Stimulated activated CD8-positive, alpha-beta memory T cell treated with anti-CD3 and anti-CD28 coated beads, Interleukin-7, amount 100 ng/mL, for 1 hour (primary cell): ENCODE data around the gene OPCML.
A peak's percentile ranks its signal among the peaks of the same experiment; 100 is the strongest.

Experiments used
- DNase-seq, 2 donors: peaks; one replicate each; pipeline ENCODE4 v3.0.0-alpha.2; 2020; ENCODE audit warnings: low read depth in 2 of 2

OPCML gene

GRCh38 chr11:132745306-132745705 lies 787.0 kb downstream of the OPCML start:
- no peak for DNase-seq

- no peak for DNase-seq
These were observed 787.5 kb downstream of the OPCML start for GRCh38 chr11:132744771-132745170.

- DNase-seq, result no peak
These were observed 788.7 kb downstream of the OPCML start for GRCh38 chr11:132743601-132744000.

DNA sequence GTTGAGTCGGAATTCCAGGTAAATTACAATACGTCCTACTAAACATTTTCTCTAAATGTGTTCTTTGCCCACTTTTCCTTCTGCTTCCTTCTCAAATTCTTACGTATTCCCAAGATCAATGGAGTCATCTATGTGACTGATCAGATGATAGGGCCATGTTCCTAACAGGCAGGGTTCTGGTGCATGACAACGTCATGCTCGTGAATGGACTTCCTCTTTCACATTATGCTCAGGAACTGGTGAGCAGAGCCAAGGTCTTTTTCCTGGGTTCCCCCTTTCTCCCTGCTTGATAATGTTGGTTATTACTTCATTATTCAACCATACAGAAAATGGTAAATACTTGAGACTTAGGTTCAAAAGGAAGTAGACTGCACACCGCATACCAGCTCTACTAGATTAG lies 789.4 kb downstream of the OPCML start:
- no peak for DNase-seq

DNA sequence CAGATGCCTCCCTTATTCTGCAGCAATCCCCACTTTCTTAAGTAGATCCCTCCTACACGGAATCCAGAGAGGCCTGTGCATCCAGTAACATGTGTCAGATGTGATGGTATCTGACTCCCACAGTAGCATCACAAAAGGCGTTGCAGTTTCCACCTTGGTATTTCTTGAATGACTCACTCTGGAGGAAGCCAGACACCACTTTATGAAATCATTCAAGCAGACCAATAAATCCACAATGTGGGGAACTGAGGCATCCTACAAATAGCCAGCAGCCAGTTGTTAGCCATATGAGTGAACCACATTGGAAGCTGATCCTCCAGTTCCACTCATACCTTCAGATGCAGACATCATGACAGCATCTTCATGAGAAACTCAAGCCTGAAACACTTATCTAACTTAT lies 798.1 kb downstream of the OPCML start:
- no peak for DNase-seq

DNA sequence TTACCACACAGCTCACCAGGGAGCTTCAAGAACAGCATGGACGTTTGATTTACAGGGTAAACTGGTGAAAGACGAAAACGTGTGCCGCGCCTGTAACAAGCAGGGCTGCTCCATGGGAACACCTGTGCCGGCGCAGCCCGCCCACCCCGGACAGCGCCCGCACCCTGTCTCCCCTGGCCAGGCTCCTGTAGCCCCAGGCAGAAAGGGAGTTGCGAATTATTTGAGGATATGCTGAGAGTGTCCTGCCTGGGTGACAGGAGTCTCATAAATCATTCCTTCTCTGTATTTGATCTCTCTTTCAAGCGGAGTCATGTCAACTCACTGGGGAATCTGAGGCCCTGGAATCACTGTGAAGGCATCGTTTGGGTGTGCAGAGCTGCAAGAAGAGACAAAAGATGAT lies 804.3 kb downstream of the OPCML start:
- DNase-seq, result no peak

DNA sequence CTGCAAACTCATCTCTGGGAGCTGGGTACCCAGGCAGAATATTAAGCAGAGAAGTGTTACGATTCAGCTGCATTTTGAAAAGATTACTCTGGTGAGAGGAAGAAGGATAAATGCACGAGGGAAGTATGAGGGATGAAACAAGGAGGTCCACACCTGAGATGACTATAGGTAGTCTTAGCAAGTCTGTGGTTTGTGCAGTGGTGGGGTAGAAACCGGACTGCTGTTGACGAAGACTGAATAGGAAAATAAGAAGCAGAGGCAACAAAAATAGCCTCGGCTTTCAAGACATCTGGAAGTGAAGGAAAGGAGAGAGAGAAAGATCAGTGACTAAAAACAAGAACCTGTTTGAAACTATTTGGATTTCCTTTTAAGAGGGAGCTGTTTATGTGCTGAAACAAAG lies 810.8 kb downstream of the OPCML start:
- no peak for DNase-seq

DNA sequence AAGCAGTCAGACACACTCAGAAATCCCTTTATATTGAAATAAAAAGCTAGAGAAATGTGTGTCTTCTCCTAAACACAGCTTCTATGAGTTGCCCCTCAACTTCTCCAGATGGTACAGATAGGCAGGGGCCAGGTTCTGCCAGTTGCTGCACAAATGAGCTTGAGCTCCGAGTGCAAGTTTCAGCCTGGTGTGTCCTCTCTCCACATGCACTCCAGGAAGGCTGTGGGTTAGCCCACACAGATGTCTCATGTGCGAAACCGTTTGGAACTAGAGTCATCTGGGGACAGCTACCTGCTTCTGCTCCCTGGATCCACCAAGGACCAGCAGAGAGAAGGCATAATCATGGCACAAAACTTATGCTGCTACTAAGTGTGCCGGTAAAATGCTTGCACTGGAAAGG lies 812.6 kb downstream of the OPCML start:
- DNase-seq, result no peak

DNA sequence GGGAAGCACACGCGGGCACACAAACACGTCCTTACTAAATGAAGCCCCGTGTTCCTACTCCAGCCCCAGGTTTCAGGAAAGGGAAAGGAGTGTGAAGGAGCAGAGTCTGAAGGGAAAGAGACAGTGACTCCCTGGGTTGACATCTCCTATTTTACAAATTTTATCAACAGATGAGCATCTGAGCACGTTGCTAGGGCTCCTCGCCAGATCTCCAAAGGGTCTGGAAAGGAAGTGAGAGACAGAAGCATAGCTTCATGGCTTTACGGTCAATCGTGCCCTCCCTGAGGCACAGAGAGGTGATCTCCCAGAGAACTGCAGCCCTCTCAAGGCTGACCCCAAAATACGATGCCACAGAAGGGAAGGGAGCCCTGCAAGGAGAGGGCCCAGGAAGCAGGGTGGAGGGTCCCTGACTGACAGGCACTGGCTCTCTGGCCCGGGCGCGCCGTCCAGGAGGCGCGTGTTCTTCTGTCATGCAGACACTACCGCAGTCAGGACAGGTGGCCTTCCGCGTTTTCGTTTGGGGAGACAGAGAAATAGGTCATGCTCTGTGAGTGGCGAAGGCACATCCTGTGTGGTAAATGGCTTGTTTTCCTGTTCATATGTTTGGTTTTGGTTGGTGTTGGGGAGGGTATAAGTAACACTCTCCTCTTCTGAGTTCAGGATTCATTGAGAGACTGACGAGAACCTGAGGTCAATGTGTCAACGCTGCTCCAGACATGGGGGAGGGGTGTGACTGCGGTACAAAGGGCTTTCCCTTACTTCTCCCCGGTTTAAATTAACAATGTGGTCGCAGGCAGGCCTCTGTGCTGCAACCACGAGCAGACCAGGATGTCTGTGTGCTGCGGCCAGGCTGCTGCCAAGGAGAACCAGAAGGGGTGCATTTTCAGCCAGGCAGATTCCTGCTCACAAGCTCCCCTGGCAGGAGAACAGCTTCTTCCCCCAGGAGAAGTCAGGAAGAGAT lies 813.3 kb downstream of the OPCML start:
- peak; percentile 4 to 7 for DNase-seq

DNA sequence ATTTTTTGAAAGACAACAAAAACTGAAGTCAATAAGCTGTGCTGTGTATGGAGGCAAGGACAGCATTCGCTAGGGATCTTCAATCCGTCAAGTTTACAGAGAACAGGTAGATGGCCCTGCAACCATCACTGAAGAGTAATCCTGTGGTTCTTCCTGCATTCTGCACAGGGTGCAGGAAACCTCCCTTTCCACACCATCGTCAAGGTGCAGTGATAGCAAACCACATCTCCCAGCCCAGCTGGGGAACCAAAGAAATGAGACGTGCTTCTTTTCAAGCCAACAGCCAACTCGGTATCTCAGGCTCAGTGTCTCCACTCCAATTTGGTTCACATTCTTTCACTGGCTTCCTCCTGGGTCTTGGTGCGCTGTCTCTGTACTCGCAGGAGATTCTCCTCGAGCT lies 814.5 kb downstream of the OPCML start:
- no peak for DNase-seq

DNA sequence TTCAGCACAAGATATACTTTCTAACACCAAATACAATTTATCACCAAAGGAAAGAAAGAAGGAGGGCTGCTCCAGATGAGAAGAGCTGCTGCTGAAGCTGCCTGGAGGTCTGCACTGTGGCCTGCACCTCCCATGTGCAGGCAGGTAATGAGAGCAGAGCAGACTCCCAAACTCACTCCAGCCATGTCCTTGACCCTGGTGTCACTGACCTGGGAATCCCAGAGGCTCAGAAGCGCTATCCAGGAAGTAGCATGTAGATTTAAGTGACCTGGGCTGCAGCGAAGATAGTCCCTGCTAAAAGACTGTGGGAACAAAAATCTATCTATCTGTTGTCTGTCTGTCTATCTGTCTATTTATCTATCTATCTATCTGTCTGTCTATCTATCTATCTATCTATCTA lies 816.3 kb downstream of the OPCML start:
- DNase-seq, result no peak

- no peak for DNase-seq
These were observed 817.4 kb downstream of the OPCML start for GRCh38 chr11:132714859-132715440.

DNA sequence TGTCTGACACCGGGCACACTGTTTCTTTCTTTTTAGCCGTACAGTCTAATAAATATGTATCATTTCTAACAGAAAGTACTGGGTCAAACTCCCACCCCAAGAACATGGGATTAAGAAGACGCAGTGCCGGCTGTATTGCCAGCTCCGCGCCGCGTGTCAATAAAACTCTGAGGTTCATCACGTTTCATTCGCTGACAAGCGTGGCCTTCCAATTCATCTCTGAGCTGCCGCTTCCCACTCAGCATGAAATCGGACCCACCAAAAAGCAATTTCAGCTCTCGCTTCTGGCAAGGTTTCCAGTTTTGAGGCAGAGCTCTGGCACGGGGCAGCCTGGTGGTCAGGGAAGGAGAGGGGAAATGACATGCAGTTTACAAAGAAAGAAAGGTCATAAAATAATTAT lies 819.8 kb downstream of the OPCML start:
- no peak for DNase-seq

GRCh38 chr11:132704781-132705375 lies 827.4 kb downstream of the OPCML start:
- DNase-seq, result no peak

- DNase-seq, result no peak
These were observed 839.4 kb downstream of the OPCML start for GRCh38 chr11:132692891-132693290.

- no peak for DNase-seq
These were observed 840.3 kb downstream of the OPCML start for GRCh38 chr11:132691848-132692550.

- DNase-seq, result no peak
These were observed 845.4 kb downstream of the OPCML start for GRCh38 chr11:132686886-132687285.

GRCh38 chr11:132685174-132685611 lies 847.1 kb downstream of the OPCML start:
- no peak for DNase-seq

GRCh38 chr11:132683602-132684001 lies 848.7 kb downstream of the OPCML start:
- DNase-seq, result no peak

DNA sequence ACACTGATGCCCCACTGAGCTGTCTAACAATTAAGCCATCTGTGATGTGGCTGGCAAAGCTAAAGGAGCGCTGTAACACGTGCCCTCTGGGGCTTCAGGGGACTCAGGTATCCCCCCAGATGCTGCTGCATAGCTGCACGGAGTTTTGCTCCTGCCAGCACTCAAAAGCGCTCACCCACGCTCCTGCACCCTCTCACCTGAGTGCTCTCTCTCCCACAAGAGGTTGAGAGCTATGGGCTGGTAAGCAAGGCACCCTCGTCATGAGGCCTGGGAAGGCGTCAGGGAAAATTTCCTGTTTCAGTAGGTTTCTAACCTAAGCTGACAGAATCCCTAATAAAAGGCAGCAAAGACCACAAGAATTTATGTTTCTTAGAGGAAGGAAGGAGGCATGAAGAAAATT lies 850.3 kb downstream of the OPCML start:
- DNase-seq, result no peak

DNA sequence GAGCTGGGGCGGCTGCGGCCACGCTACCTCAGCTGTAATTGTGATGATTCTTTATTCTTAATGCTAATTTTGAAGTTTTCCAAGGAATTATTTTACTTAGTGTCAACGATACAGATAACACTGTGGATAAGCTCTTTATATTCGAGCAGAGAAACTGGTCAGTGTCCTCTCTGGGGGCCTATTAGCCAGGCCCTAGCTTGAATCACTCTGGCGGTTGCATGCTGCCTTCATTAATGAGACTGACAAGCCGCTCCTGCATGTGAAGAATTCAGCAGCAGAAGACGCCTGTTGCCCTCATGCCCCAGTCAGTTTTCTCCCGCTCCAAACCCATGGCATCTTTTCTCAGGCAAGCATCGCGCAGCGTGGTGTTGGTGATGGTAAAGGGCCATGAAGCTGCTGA lies 851.7 kb downstream of the OPCML start:
- DNase-seq, result no peak

GRCh38 chr11:132674151-132674550 lies 858.1 kb downstream of the OPCML start:
- DNase-seq, result no peak
